ENCODE data around the gene ARPP19. TPM values are rescaled to one million over a fixed set of nuclear protein-coding genes. Genes with fewer than 3 reads are reported as not detected.

Gene ARPP19
- total and polyA plus RNA-seq, 10 of the 15 experiments (the other 5 are each of a cell fraction or from before 2014, with no cell fraction given), result 77.2 to 167 (median 121) TPM

DNA sequence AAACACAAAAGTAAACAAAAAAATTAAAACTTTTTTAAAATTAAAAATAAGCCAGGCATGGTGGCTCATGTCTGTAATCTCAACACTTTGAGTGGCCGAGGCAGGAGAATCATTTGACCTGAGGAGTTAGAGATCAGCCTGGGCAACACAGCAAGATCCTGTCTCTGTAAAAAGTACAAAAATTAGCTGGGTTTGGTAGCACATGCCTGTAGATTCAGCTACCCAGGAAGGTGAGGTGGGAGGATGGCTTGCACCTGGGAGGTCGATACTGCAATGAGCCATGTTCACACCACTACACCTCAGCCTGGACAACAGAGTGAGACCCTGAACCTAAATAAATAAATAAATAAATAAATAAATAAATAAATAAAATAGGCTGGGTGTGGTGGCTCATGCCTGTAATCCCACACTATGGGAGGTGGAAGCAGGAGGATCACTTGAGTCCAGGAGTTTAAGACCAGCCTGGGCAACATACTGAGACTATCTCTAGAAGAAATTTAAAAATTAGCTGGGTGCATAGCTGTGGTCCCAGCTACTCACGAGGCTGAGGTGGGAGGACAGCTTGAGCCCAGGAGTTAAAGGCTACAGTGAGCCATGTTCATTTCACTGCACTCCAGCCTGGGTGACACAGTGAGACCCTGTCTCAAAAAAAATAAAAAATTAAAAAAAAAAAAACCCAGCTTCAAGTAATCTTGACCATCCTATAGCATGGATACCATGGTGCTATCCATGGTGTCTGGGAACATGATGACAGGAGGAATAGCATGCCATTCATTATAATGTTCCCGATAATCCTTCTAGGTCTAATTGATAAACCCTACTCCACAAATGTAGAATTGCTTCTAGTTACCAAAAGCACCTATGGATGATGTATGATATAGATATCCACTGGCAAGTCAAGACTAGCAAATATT lies 44.4 kb downstream of the ARPP19 start:
- no peaks in the 10 kb centered on the region for H3K9me3 ChIP-seq (replicated peaks; ENCODE audit: control insufficient read depth, insufficient read depth, low read length)
- SMC1A ChIA-PET (ENCODE audit: uncharacterized antibody, unreplicated experiment), result interaction anchor here (0.6 to 2.1 kb wide), 11 partner anchors 16 to 205 kb away, joined by 3 to 8 read pairs (median 3); no protein-coding TSS in a partner anchor
- no peak for TF ChIP-seq SP1 (IDR thresholded peaks at IDR 0.05; ENCODE audit: low read depth, low read length)
- TF ChIP-seq JUNB (IDR thresholded peaks at IDR 0.05), result no peak
- no peak for TF ChIP-seq WRNIP1 (IDR thresholded peaks at IDR 0.05; ENCODE audit: borderline replicate concordance, low read depth, low read length)
- no peak for TF ChIP-seq CREM (IDR thresholded peaks at IDR 0.05; ENCODE audit: low read depth)
- no peak for TF ChIP-seq MTA2 (IDR thresholded peaks at IDR 0.05; ENCODE audit: low read depth)
- no peak for TF ChIP-seq POLR2AphosphoS5 (IDR thresholded peaks at IDR 0.05; ENCODE audit: low read length)
- no peak for TF ChIP-seq ETV6 (conservative IDR thresholded peaks at IDR 0.05 in 1 of 2, IDR thresholded peaks at IDR 0.05 in 1 of 2; ENCODE audit: borderline replicate concordance in 1 of 2, low read depth in 1 of 2)
- no peak for TF ChIP-seq NR2F1 (conservative IDR thresholded peaks at IDR 0.05)
- in situ Hi-C loops (cut with MboI), result no loop called here
- H2AFZ ChIP-seq (ENCODE audit: control insufficient read depth, low read depth, low read length), result no peak overlapping the region
- H4K20me1 ChIP-seq (ENCODE audit: control insufficient read depth, insufficient read depth), result no peaks in the 10 kb centered on the region; the same call in 1 of the 2 replicates
- CTCF ChIA-PET, result interaction anchor here (0.6 to 2.5 kb wide), 8 partner anchors 10 to 791 kb away, joined by 3 to 8 read pairs (median 3); no protein-coding TSS in a partner anchor
- H3K27ac ChIP-seq (ENCODE audit: control insufficient read depth, insufficient read depth), result no peak overlapping the region
- peaks cover 7% of the 10 kb centered on the region for H3K4me1 ChIP-seq (ENCODE audit: control insufficient read depth, insufficient read depth, low read length)
- H3K4me2 ChIP-seq (ENCODE audit: control insufficient read depth, insufficient read depth), result no peak overlapping the region
- H3K4me3 ChIP-seq, result no peak overlapping the region
- no peak for FAIRE-seq
- intact Hi-C loops (cut with micrococcal nuclease; ENCODE audit: unreplicated experiment), result loop anchor here (5.0 kb wide), 2 partner anchors 147 to 192 kb away; no protein-coding TSS in a partner anchor
- ATAC-seq, result no peak
- WGBS (ENCODE audit: insufficient coverage, insufficient replicate concordance, low lambda C conversion rate, missing lambda C conversion rate), result 74% methylated on average over 4 of the region's 4 CpGs
- RAD21 ChIA-PET (ENCODE audit: unreplicated experiment), result interaction anchor here (0.6 to 5.8 kb wide), 4 partner anchors 29 to 59 kb away, joined by 3 to 42 read pairs (median 3); no protein-coding TSS in a partner anchor
- no peaks in the 10 kb centered on the region; a peak in 1 of 4 replicates for H3K36me3 ChIP-seq (ENCODE audit: control insufficient read depth in 2 of 2, insufficient read depth in 2 of 2, low read length in 1 of 2)
- no peaks in the 10 kb centered on the region for H3K27me3 ChIP-seq (replicated peaks in 1 of 2; ENCODE audit: control insufficient read depth in 2 of 2, insufficient read depth in 2 of 2, low read length in 1 of 2)
- no peak for DNase-seq (ENCODE audit: low read depth, low spot score)
- no peak overlapping the region for H3K9ac ChIP-seq (ENCODE audit: control insufficient read depth, insufficient read depth, low read length)
- H3K79me2 ChIP-seq (ENCODE audit: control insufficient read depth, insufficient read depth, low read length), result peaks cover 32% of the 10 kb centered on the region
- POLR2A ChIA-PET, result interaction anchor here (0.5 kb wide), 1 partner anchor 1024 kb away, joined by 4 read pairs; no protein-coding TSS in a partner anchor
- BruUV-seq (replicated peaks), result no TSS peak

All from GM12878 (cell line).